PC-3 (cell line): ENCODE results near the gene CHI3L1.

Experiments
- EZH2 ChIP-seq: fragments of 300-600 bp; sonication (generic); IDR thresholded peaks from one replicate; pipeline ENCODE4 v1.6.1; 2017; ENCODE audit warnings: antibody characterized with exemption, mild to moderate bottlenecking, low read length; ENCODE audit not compliant: unreplicated experiment
- EZH2phosphoT487 ChIP-seq: fragments of 300-600 bp; sonication (generic); IDR thresholded peaks from 2 replicates; pipeline ENCODE4 v1.6.1; 2018; ENCODE audit warnings: mild to moderate bottlenecking, antibody characterized with exemption, low read length, borderline replicate concordance
- TF ChIP-seq, protein P1 (sequence below): fragments of 300-600 bp; sonication (generic); conservative IDR thresholded peaks from 2 replicates; pipeline ENCODE4 v1.5.1; 2017; ENCODE audit warnings: antibody characterized with exemption, low read depth, mild to moderate bottlenecking, low read length

DNA sequence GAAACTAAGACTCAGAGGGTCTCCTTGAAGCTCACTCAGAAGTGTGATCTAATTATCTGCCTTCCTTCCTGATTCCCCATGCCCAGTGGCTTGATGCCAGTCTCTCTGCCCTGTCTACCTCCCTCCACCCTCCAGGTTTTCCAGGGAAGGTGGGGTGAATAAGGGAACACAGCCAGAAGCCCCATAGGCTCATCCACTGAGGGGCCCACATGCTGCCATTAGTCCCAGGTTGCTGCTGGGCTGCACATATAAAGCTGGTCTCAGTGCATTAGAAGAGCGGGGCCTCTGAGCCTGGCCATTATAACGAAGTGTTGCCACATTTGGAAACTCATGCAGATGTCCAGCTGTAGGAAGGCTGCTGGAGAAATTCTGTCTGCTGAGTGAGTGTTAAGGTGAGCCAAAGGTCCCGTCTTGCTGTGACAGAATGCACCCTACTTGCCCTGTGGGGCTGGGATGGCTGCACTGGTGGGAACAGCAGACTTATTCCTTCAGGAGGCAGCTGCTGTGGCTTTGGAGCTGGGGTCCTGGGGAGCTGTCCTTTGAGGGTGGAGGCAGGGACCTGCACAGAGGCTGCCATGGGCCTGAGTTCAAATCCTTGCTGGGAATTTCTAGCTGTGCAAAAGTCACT lies 56.0 kb downstream of the CHI3L1 start:
- TF ChIP-seq, protein P1, sequence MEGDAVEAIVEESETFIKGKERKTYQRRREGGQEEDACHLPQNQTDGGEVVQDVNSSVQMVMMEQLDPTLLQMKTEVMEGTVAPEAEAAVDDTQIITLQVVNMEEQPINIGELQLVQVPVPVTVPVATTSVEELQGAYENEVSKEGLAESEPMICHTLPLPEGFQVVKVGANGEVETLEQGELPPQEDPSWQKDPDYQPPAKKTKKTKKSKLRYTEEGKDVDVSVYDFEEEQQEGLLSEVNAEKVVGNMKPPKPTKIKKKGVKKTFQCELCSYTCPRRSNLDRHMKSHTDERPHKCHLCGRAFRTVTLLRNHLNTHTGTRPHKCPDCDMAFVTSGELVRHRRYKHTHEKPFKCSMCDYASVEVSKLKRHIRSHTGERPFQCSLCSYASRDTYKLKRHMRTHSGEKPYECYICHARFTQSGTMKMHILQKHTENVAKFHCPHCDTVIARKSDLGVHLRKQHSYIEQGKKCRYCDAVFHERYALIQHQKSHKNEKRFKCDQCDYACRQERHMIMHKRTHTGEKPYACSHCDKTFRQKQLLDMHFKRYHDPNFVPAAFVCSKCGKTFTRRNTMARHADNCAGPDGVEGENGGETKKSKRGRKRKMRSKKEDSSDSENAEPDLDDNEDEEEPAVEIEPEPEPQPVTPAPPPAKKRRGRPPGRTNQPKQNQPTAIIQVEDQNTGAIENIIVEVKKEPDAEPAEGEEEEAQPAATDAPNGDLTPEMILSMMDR: no peak
- no peak for TF ChIP-seq EZH2
- no peak for TF ChIP-seq EZH2phosphoT487
